Natural killer cell treated with Interleukin-12 subunit alpha and Interleukin-12 subunit beta and Interleukin-15 and Interleukin-18, amount 100 ng/mL, for 72 hours (primary cell): ENCODE data around the gene PGR. TPM values are rescaled to one million over a fixed set of nuclear protein-coding genes. Genes with fewer than 3 reads are reported as not detected.

Experiments
- ATAC-seq, 2 donors: fragments of 150-1000 bp; cut with Tn5 transposase in 1 of 2; sonication (Bioruptor Pico), chemical (Tn5 transposase) in 1 of 2; 2 replicates each; pipeline ENCODE4 v1.10.0; 2021
- DNase-seq: peaks from one replicate; pipeline ENCODE4 v3.0.0; 2022; ENCODE audit warnings: low spot score
- H3K27ac Mint-ChIP-seq, 2 donors: 1 replicate in 1 of 2; 2 replicates in 1 of 2; pipeline ENCODE4 v1.8.0; 2022; ENCODE audit warnings: mixed read lengths in 2 of 2, mild to moderate bottlenecking in 1 of 2, moderate library complexity in 1 of 2
- H3K27me3 Mint-ChIP-seq, 2 donors: 1 replicate in 1 of 2; 2 replicates in 1 of 2; pipeline ENCODE4 v1.8.0; 2022; ENCODE audit warnings: mixed read lengths in 2 of 2
- H3K36me3 Mint-ChIP-seq: one replicate; pipeline ENCODE4 v1.8.0; 2022; ENCODE audit warnings: mixed read lengths
- H3K4me1 Mint-ChIP-seq, 2 donors: 1 replicate in 1 of 2; 2 replicates in 1 of 2; pipeline ENCODE4 v1.8.0; 2022; ENCODE audit warnings: low read depth in 2 of 2, mixed read lengths in 2 of 2, mild to moderate bottlenecking in 1 of 2
- H3K4me3 Mint-ChIP-seq: one replicate; pipeline ENCODE4 v1.8.0; 2022; ENCODE audit warnings: mixed read lengths
- H3K9me3 Mint-ChIP-seq: 2 replicates; pipeline ENCODE4 v1.8.0; 2022; ENCODE audit warnings: mixed read lengths
- total RNA-seq, 2 donors: library from RNA; stranded (reverse); gene quantifications; one replicate each; pipeline ENCODE4 v1.2.3, GENCODE V29; 2022

PGR gene
- not detected for total RNA-seq

- ATAC-seq (no peak), DNase-seq (no peak)
- no peaks in the 10 kb centered on the region for H3K36me3 Mint-ChIP-seq
- no peaks in the 10 kb centered on the region for H3K4me1 Mint-ChIP-seq
- H3K9me3 Mint-ChIP-seq: no peaks in the 10 kb centered on the region
- H3K4me3 Mint-ChIP-seq: no peak within 1 kb of the TSS
- peaks cover 7 to 17% of the 10 kb centered on the region in 2 donors for H3K27me3 Mint-ChIP-seq
- no peak within 1 kb of the TSS for H3K27ac Mint-ChIP-seq
Observed at GRCh38 chr11:101129203-101129943, at the start of gene PGR. PGR (minus strand) TSS chr11:101129813; CDS start chr11:101129070, 743 bp downstream.

GRCh38 chr11:101176381-101176780 lies 46.8 kb upstream of the PGR start:
- ATAC-seq (no peak), DNase-seq (no peak)
- Mint-ChIP-seq H3K4me3 (no peak overlapping the region), H3K9me3 (peaks cover 19% of the 10 kb centered on the region), H3K36me3 (no peaks in the 10 kb centered on the region), H3K27me3 (no peaks in the 10 kb centered on the region), H3K4me1 (no peaks in the 10 kb centered on the region), H3K27ac (no peak overlapping the region)

GRCh38 chr11:101169944-101170343 lies 40.3 kb upstream of the PGR start:
- no peaks in the 10 kb centered on the region for H3K4me1 Mint-ChIP-seq
- H3K4me3 Mint-ChIP-seq: no peak overlapping the region
- DNase-seq (no peak), ATAC-seq (no peak)
- H3K9me3 Mint-ChIP-seq: peaks cover 20% of the 10 kb centered on the region
- no peaks in the 10 kb centered on the region for H3K27me3 Mint-ChIP-seq
- H3K27ac Mint-ChIP-seq: no peak overlapping the region
- peaks cover 10% of the 10 kb centered on the region for H3K36me3 Mint-ChIP-seq

- ATAC-seq: no peak
- Mint-ChIP-seq H3K27me3 (no peaks in the 10 kb centered on the region), H3K9me3 (peaks cover 20% of the 10 kb centered on the region), H3K27ac (no peak overlapping the region), H3K4me1 (no peaks in the 10 kb centered on the region), H3K4me3 (no peak overlapping the region), H3K36me3 (peaks cover 10% of the 10 kb centered on the region)
- no peak for DNase-seq
Observed at GRCh38 chr11:101166038-101166437, 36.4 kb upstream of the PGR start.

GRCh38 chr11:101158119-101158518 lies 28.5 kb upstream of the PGR start:
- no peaks in the 10 kb centered on the region for H3K4me1 Mint-ChIP-seq
- H3K9me3 Mint-ChIP-seq: peaks cover 20% of the 10 kb centered on the region
- no peak for DNase-seq
- H3K4me3 Mint-ChIP-seq: no peak overlapping the region
- no peaks in the 10 kb centered on the region for H3K27me3 Mint-ChIP-seq
- H3K36me3 Mint-ChIP-seq: peaks cover 14% of the 10 kb centered on the region
- H3K27ac Mint-ChIP-seq: no peak overlapping the region
- ATAC-seq: no peak

GRCh38 chr11:101138245-101138930 lies 8.8 kb upstream of the PGR start:
- Mint-ChIP-seq H3K9me3 (peaks cover 8% of the 10 kb centered on the region), H3K36me3 (no peaks in the 10 kb centered on the region), H3K27me3 (no peaks in the 10 kb centered on the region), H3K27ac (no peak overlapping the region), H3K4me3 (no peak overlapping the region), H3K4me1 (no peaks in the 10 kb centered on the region)
- DNase-seq (no peak), ATAC-seq (no peak)

- peaks cover 3 to 6% of the 10 kb centered on the region in 2 donors for H3K27me3 Mint-ChIP-seq
Observed at GRCh38 chr11:101133190-101133589, 3.6 kb upstream of the PGR start.

GRCh38 chr11:101128571-101129202 lies 926 bp downstream of the PGR start:
- H3K9me3 Mint-ChIP-seq: peaks cover under 1% of the 10 kb centered on the region
- H3K27ac Mint-ChIP-seq: no peak overlapping the region
- peaks cover under 1% of the 10 kb centered on the region for H3K36me3 Mint-ChIP-seq
- no peak for ATAC-seq
- no peak for DNase-seq
- H3K4me3 Mint-ChIP-seq: no peak overlapping the region
- no peaks in the 10 kb centered on the region for H3K4me1 Mint-ChIP-seq
- H3K27me3 Mint-ChIP-seq: peaks cover 7 to 17% of the 10 kb centered on the region in 2 donors

More at GRCh38 chr11:101133190-101133589, 3.6 kb upstream of the PGR start:
- H3K4me3 Mint-ChIP-seq: no peak overlapping the region
- H3K4me1 Mint-ChIP-seq: no peaks in the 10 kb centered on the region
- H3K27ac Mint-ChIP-seq: no peak overlapping the region
- H3K9me3 Mint-ChIP-seq: peaks cover 3% of the 10 kb centered on the region
- DNase-seq: no peak
- no peaks in the 10 kb centered on the region for H3K36me3 Mint-ChIP-seq
- no peak for ATAC-seq

- Mint-ChIP-seq H3K27me3 (peaks cover 7 to 17% of the 10 kb centered on the region in 2 donors), H3K9me3 (peaks cover 5% of the 10 kb centered on the region), H3K36me3 (peaks cover 5% of the 10 kb centered on the region), H3K27ac (no peak overlapping the region), H3K4me1 (no peaks in the 10 kb centered on the region), H3K4me3 (no peak overlapping the region)
- ATAC-seq (no peak), DNase-seq (no peak)
Observed at GRCh38 chr11:101127699-101128570, 1.7 kb downstream of the PGR start.

- Mint-ChIP-seq H3K36me3 (peaks cover 5% of the 10 kb centered on the region), H3K27me3 (peaks cover 7 to 17% of the 10 kb centered on the region in 2 donors), H3K9me3 (peaks cover 9% of the 10 kb centered on the region), H3K4me1 (no peaks in the 10 kb centered on the region), H3K27ac (no peak overlapping the region), H3K4me3 (no peak overlapping the region)
- peak in 1 of 2 donors; percentile 38 for ATAC-seq
- DNase-seq: no peak
Observed at GRCh38 chr11:101127197-101127698, 2.4 kb downstream of the PGR start.

- peaks cover 7 to 17% of the 10 kb centered on the region in 2 donors for H3K27me3 Mint-ChIP-seq
- peaks cover 5% of the 10 kb centered on the region for H3K36me3 Mint-ChIP-seq
- ATAC-seq (no peak), DNase-seq (no peak)
- H3K4me3 Mint-ChIP-seq: no peak overlapping the region
- no peaks in the 10 kb centered on the region for H3K4me1 Mint-ChIP-seq
- peaks cover 9% of the 10 kb centered on the region for H3K9me3 Mint-ChIP-seq
- H3K27ac Mint-ChIP-seq: no peak overlapping the region
Observed at GRCh38 chr11:101126551-101127196, 2.9 kb downstream of the PGR start.

- Mint-ChIP-seq H3K27me3 (no peaks in the 10 kb centered on the region), H3K4me3 (no peak overlapping the region), H3K9me3 (peaks cover 14% of the 10 kb centered on the region), H3K4me1 (no peaks in the 10 kb centered on the region), H3K27ac (no peak overlapping the region), H3K36me3 (no peaks in the 10 kb centered on the region)
- ATAC-seq: no peak
- DNase-seq: no peak
Observed at GRCh38 chr11:101115671-101116160, 13.9 kb downstream of the PGR start.

- Mint-ChIP-seq H3K27me3 (no peaks in the 10 kb centered on the region), H3K4me1 (no peaks in the 10 kb centered on the region), H3K9me3 (peaks cover 22% of the 10 kb centered on the region), H3K36me3 (no peaks in the 10 kb centered on the region), H3K27ac (no peak overlapping the region), H3K4me3 (no peak overlapping the region)
- ATAC-seq (no peak), DNase-seq (no peak)
Observed at GRCh38 chr11:101113540-101113939, 16.1 kb downstream of the PGR start.
